Endometrial microvascular endothelial cells (primary cell): ENCODE results near the gene SPAG4. TPM values are rescaled to one million over a fixed set of nuclear protein-coding genes. Genes with fewer than 3 reads are reported as not detected.

Experiments
- in situ Hi-C: cut with HindIII; loops from 2 replicates; pipeline ENCODE4 v1.10.0; 2017; ENCODE audit warnings: low sequenced_read_pairs, low pct_unique_long_range_greater_than_20kb; ENCODE audit errors: inconsistent ontology term
- total RNA-seq: library from RNA; depleted of rRNA; stranded (reverse); fragments of >200 nt; gene quantifications from one replicate; pipeline ENCODE4 v1.2.3, GENCODE V29; 2015; ENCODE audit errors: inconsistent ontology term

Gene SPAG4
- total RNA-seq, 1 donor from 2014 or later, result 1.0 TPM

- in situ Hi-C loops, result no loop called here
These were observed 2.9 kb downstream of the SPAG4 start for GRCh38 chr20:35618263-35619131.

GRCh38 chr20:35619196-35620095 is 3.8 kb downstream of the SPAG4 start:
- in situ Hi-C loops, result no loop called here

- in situ Hi-C loops, result no loop called here
These were observed 5.4 kb downstream of the SPAG4 start for GRCh38 chr20:35620818-35621559.

GRCh38 chr20:35621560-35621946 is 5.9 kb downstream of the SPAG4 start:
- in situ Hi-C loops, result no loop called here

GRCh38 chr20:35625584-35626385 is 10.2 kb downstream of the SPAG4 start:
- in situ Hi-C loops, result no loop called here

- in situ Hi-C loops, result no loop called here
These were observed 10.9 kb downstream of the SPAG4 start for GRCh38 chr20:35626386-35627001.

GRCh38 chr20:35627121-35627520 is 11.5 kb downstream of the SPAG4 start:
- in situ Hi-C loops, result no loop called here

GRCh38 chr20:35629427-35630145 is 14.0 kb downstream of the SPAG4 start:
- in situ Hi-C loops, result no loop called here

GRCh38 chr20:35630636-35631035 is 15.0 kb downstream of the SPAG4 start:
- in situ Hi-C loops, result no loop called here

GRCh38 chr20:35632539-35633115 is 17.0 kb downstream of the SPAG4 start:
- in situ Hi-C loops, result no loop called here

GRCh38 chr20:35635652-35636051 is 20.0 kb downstream of the SPAG4 start:
- in situ Hi-C loops, result no loop called here

- in situ Hi-C loops, result no loop called here
These were observed 20.5 kb downstream of the SPAG4 start for GRCh38 chr20:35636095-35636494.

- in situ Hi-C loops, result no loop called here
These were observed 21.6 kb downstream of the SPAG4 start for GRCh38 chr20:35637276-35637675.

- in situ Hi-C loops, result no loop called here
These were observed 23.1 kb downstream of the SPAG4 start for GRCh38 chr20:35638751-35639150.

- in situ Hi-C loops, result no loop called here
These were observed 25.1 kb downstream of the SPAG4 start for GRCh38 chr20:35640724-35641123.

GRCh38 chr20:35641743-35642142 is 26.1 kb downstream of the SPAG4 start:
- in situ Hi-C loops, result no loop called here

- in situ Hi-C loops, result no loop called here
These were observed 27.4 kb downstream of the SPAG4 start for GRCh38 chr20:35643045-35643444.
